IMR-90 (cell line): ENCODE results near the gene ITPR3. TPM values are rescaled to one million over a fixed set of nuclear protein-coding genes. Genes with fewer than 3 reads are reported as not detected.

Experiments
- ATAC-seq: fragments of 200-7000 bp; cut with Tn5 transposase; 2 replicates; pipeline ENCODE4 v1.9.1; 2020; ENCODE audit warnings: low read depth, mild to moderate bottlenecking, moderate library complexity
- BruUV-seq: library from RNA; stranded (reverse); fragments of 400-500 nt; replicated peaks from 2 replicates; lab custom pipeline; 2021; lab: Mats Ljungman, UMichigan
- CTCF ChIA-PET: fragments of 300-600 bp; formaldehyde crosslinking; extraction: SDS; loops from one replicate; lab custom pipeline; 2021; ENCODE audit warnings: antibody characterized with exemption; lab: Yijun Ruan, JAX
- POLR2A ChIA-PET: fragments of 300-600 bp; sonication (Branson Sonifier 250); formaldehyde crosslinking; loops from one replicate; lab custom pipeline; 2022; ENCODE audit warnings: antibody characterized with exemption; ENCODE audit not compliant: unreplicated experiment; lab: Charles Lee
- DNase-seq: peaks from one replicate; pipeline ENCODE4 v3.0.0; 2013
- H2AFZ ChIP-seq: replicated peaks from 2 replicates; pipeline ENCODE3; 2013; ENCODE audit warnings: low read length, mild to moderate bottlenecking; ENCODE audit not compliant: poor library complexity
- H2AK5ac ChIP-seq: 2 replicates; pipeline ENCODE4 v1.6.1; 2013; ENCODE audit warnings: low read depth, low read length, inconsistent platforms
- H2AK9ac ChIP-seq: replicated peaks from 2 replicates; pipeline ENCODE3; 2013; ENCODE audit warnings: mild to moderate bottlenecking, low read depth, low read length, moderate library complexity; ENCODE audit not compliant: poor library complexity
- H2BK120ac ChIP-seq: 2 replicates; pipeline ENCODE4 v1.6.1; 2013; ENCODE audit warnings: low read depth, low read length, inconsistent platforms
- H2BK15ac ChIP-seq: 3 replicates; pipeline ENCODE4 v1.6.1; 2013; ENCODE audit warnings: low read depth, low read length, inconsistent platforms
- H2BK20ac ChIP-seq: 2 replicates; pipeline ENCODE4 v1.6.1; 2013; ENCODE audit warnings: low read depth, mild to moderate bottlenecking, inconsistent platforms, low read length, moderate library complexity
- H2BK5ac ChIP-seq: 2 replicates; pipeline ENCODE4 v1.6.1; 2013; ENCODE audit warnings: mild to moderate bottlenecking, low read depth, low read length, inconsistent platforms; ENCODE audit not compliant: poor library complexity, severe bottlenecking
- H3K14ac ChIP-seq: replicated peaks from 2 replicates; pipeline ENCODE4 v1.6.1; 2013; ENCODE audit warnings: low read depth, low read length, inconsistent platforms
- H3K18ac ChIP-seq: 2 replicates; pipeline ENCODE4 v1.6.1; 2013; ENCODE audit warnings: low read depth, low read length, control low read depth
- H3K23ac ChIP-seq: 2 replicates; pipeline ENCODE4 v1.6.1; 2013; ENCODE audit warnings: low read depth, low read length, inconsistent platforms
- H3K27ac ChIP-seq: 2 replicates; pipeline ENCODE4 v1.5.1; 2013; ENCODE audit warnings: mild to moderate bottlenecking, control low read depth, low read length; ENCODE audit not compliant: insufficient read depth
- H3K27me3 ChIP-seq: 2 replicates; pipeline ENCODE4 v1.6.1; 2013; ENCODE audit warnings: low read length; ENCODE audit not compliant: control insufficient read depth, insufficient read depth
- H3K36me3 ChIP-seq: 2 replicates; pipeline ENCODE4 v1.6.1; 2013; ENCODE audit warnings: low read length, mixed read lengths; ENCODE audit not compliant: control insufficient read depth, insufficient read depth
- H3K4ac ChIP-seq: 2 replicates; pipeline ENCODE4 v1.6.1; 2013; ENCODE audit warnings: low read depth, low read length, inconsistent platforms
- H3K4me1 ChIP-seq: 2 replicates; pipeline ENCODE4 v1.6.1; 2013; ENCODE audit warnings: low read length, mixed read lengths; ENCODE audit not compliant: control insufficient read depth, insufficient read depth
- H3K4me2 ChIP-seq: 2 replicates; pipeline ENCODE4 v1.6.1; 2013; ENCODE audit warnings: low read depth, mild to moderate bottlenecking, control low read depth, low read length, moderate library complexity
- H3K4me3 ChIP-seq: 2 replicates; pipeline ENCODE4 v1.5.1; 2013; ENCODE audit warnings: low read depth, mild to moderate bottlenecking, control low read depth, low read length, moderate library complexity; ENCODE audit not compliant: insufficient read depth
- H3K56ac ChIP-seq: 2 replicates; pipeline ENCODE4 v1.6.1; 2013; ENCODE audit warnings: low read length, inconsistent platforms; ENCODE audit not compliant: insufficient read depth; ENCODE audit errors: extremely low read depth
- H3K79me1 ChIP-seq, 2 experiments: 2 replicates each; pipeline ENCODE4 v1.6.1; 2013; ENCODE audit warnings: low read length in 2 of 2, inconsistent platforms in 1 of 2, low read depth in 1 of 2
- H3K9ac ChIP-seq: 2 replicates; pipeline ENCODE4 v1.6.1; 2013; ENCODE audit warnings: low read depth, low read length, control low read depth
- H3K9me1 ChIP-seq: 2 replicates; pipeline ENCODE4 v1.6.1; 2013; ENCODE audit warnings: low read length, inconsistent platforms; ENCODE audit not compliant: insufficient read depth
- H3K9me3 ChIP-seq: 2 replicates; pipeline ENCODE4 v1.6.1; 2013; ENCODE audit warnings: low read length; ENCODE audit not compliant: control insufficient read depth, insufficient read depth
- H4K20me1 ChIP-seq: 2 replicates; pipeline ENCODE4 v1.6.1; 2013; ENCODE audit warnings: low read length, inconsistent platforms; ENCODE audit not compliant: insufficient read depth
- H4K5ac ChIP-seq: 2 replicates; pipeline ENCODE4 v1.6.1; 2013; ENCODE audit warnings: mild to moderate bottlenecking, low read depth, low read length, control low read depth
- H4K8ac ChIP-seq, 2 experiments: 2 replicates each; pipeline ENCODE4 v1.6.1; 2013; ENCODE audit warnings: low read depth in 2 of 2, low read length in 2 of 2, control low read depth in 1 of 2, inconsistent platforms in 1 of 2
- H4K91ac ChIP-seq: 2 replicates; pipeline ENCODE4 v1.6.1; 2013; ENCODE audit warnings: low read depth, low read length, inconsistent platforms; ENCODE audit not compliant: insufficient read depth
- BHLHE40 ChIP-seq: fragments of 150-350 bp; IDR thresholded peaks from 2 replicates; pipeline ENCODE4 v1.6.1; 2016; ENCODE audit warnings: mild to moderate bottlenecking, low read depth, low read length
- CEBPB ChIP-seq: IDR thresholded peaks from 2 replicates; pipeline ENCODE4 v1.6.1; 2012; ENCODE audit warnings: low read depth, low read length, improper control_type of control experiment
- ELK1 ChIP-seq: fragments of 150-350 bp; IDR thresholded peaks from 2 replicates; pipeline ENCODE4 v1.6.1; 2016; ENCODE audit warnings: low read depth, mild to moderate bottlenecking, low read length, moderate library complexity, borderline replicate concordance
- MAFK ChIP-seq: IDR thresholded peaks from 2 replicates; pipeline ENCODE4 v1.6.1; 2012; ENCODE audit warnings: low read depth, low read length, improper control_type of control experiment
- MAZ ChIP-seq: IDR thresholded peaks from 2 replicates; pipeline ENCODE4 v1.6.1; 2012; ENCODE audit warnings: low read depth, mild to moderate bottlenecking, low read length, improper control_type of control experiment, moderate library complexity, borderline replicate concordance
- MXI1 ChIP-seq: IDR thresholded peaks from 2 replicates; pipeline ENCODE4 v1.6.1; 2012; ENCODE audit warnings: low read depth, mild to moderate bottlenecking, low read length, moderate library complexity, borderline replicate concordance
- NFE2L2 ChIP-seq: fragments of 150-350 bp; IDR thresholded peaks from 2 replicates; pipeline ENCODE4 v1.6.1; 2016; ENCODE audit warnings: low read depth, mild to moderate bottlenecking, low read length
- POLR2A ChIP-seq: IDR thresholded peaks from 2 replicates; pipeline ENCODE4 v1.6.1; 2012; ENCODE audit warnings: mild to moderate bottlenecking, low read depth, low read length
- RAD21 ChIP-seq: IDR thresholded peaks from 2 replicates; pipeline ENCODE4 v1.6.1; 2012; ENCODE audit warnings: low read length, improper control_type of control experiment
- RCOR1 ChIP-seq: IDR thresholded peaks from 2 replicates; pipeline ENCODE4 v1.6.1; 2012; ENCODE audit warnings: mild to moderate bottlenecking, low read length, improper control_type of control experiment; ENCODE audit not compliant: insufficient replicate concordance
- RFX5 ChIP-seq: IDR thresholded peaks from 2 replicates; pipeline ENCODE4 v1.8.0; 2012; ENCODE audit warnings: low read depth, mild to moderate bottlenecking, low read length, moderate library complexity
- WGBS, 2 experiments: methylation state at CpG; one replicate each; pipeline versions ENCODE4 v1.1.5 to v1.1.7; 2013; ENCODE audit warnings: missing lambda C conversion rate in 2 of 2; ENCODE audit not compliant: insufficient read length in 1 of 2; ENCODE audit errors: extremely low coverage in 2 of 2; 5-methylcytosine and 5-hydroxymethylcytosine counted together
- dilution Hi-C: fragments of 300-500 bp; cut with HindIII; formaldehyde crosslinking; loops from one replicate; pipeline ENCODE4 v1.14.3; 2018; ENCODE audit warnings: low sequenced_read_pairs; ENCODE audit not compliant: unreplicated experiment
- in situ Hi-C: fragments of 300-500 bp; cut with MboI; formaldehyde crosslinking; loops from 3 replicates; pipeline ENCODE4 v1.14.3; 2019; ENCODE audit warnings: low sequenced_read_pairs, inconsistent platforms, mixed read lengths
- intact Hi-C: fragments of 100-400 bp; cut with micrococcal nuclease; formaldehyde crosslinking; loops from 2 replicates; pipeline ENCODE4 v1.10.0; 2022
- polyA plus RNA-seq, 3 experiments: library from polyadenylated mRNA; depleted of rRNA; stranded (reverse); fragments of >200 nt; gene quantifications; 2 replicates each; pipeline ENCODE4 v1.2.3, GENCODE V29; 2012; ENCODE audit warnings: low replicate concordance in 1 of 3
- total RNA-seq: library from RNA; depleted of rRNA; stranded (reverse); fragments of >200 nt; gene quantifications from 2 replicates; pipeline ENCODE4 v1.2.3, GENCODE V29; 2012
- TF ChIP-seq, protein P1 (sequence below): fragments of 150-350 bp; IDR thresholded peaks from 2 replicates; pipeline ENCODE4 v1.6.1; 2017; ENCODE audit warnings: mild to moderate bottlenecking, antibody characterized with exemption, low read length, low read depth

The ITPR3 gene
- total and polyA plus RNA-seq, 2 of the 4 experiments (the other 2 are of a cell fraction), result 1.6 to 3.7 TPM

DNA sequence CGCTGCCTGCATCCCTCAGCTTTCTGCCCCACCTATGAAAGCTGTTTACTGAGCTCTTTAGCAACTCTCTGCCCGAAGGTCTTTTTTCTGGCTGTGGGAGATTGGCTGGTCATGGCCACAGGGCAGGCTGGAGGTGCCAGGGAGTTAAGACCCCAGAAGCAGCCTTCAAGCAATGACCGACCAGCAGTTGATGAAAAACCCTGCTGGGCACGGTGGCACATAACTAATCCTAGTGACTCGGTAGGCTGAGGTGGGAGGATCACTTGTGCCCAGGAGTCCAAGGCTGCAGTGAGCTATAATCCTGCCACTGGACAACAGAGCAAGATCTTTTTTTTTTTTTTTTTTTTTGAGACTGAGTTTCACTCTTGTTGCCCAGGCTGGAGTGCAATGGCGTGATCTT, 20.4 kb upstream of the ITPR3 start:
- Histone ChIP-seq H2AK5ac (no peak overlapping the region), H3K23ac (no peak overlapping the region), H3K79me1 (no peaks in the 10 kb centered on the region), H3K4ac (no peak overlapping the region), H4K5ac (no peak overlapping the region), H3K36me3 (no peaks in the 10 kb centered on the region), H3K14ac (no peak overlapping the region), H2BK5ac (no peak overlapping the region), H4K91ac (no peak overlapping the region), H2BK120ac (no peak overlapping the region), H2BK20ac (no peak overlapping the region), H3K9me3 (no peaks in the 10 kb centered on the region), H3K27ac (no peak overlapping the region), H3K9ac (no peak overlapping the region), H3K18ac (no peak overlapping the region), H3K4me3 (no peak overlapping the region), H3K4me2 (no peak overlapping the region), H4K20me1 (no peaks in the 10 kb centered on the region), H4K8ac (no peak overlapping the region), H3K56ac (no peak overlapping the region), H3K27me3 (no peaks in the 10 kb centered on the region), H3K4me1 (peaks cover 3% of the 10 kb centered on the region; the same call in 1 of the 2 replicates), H2AK9ac (no peak overlapping the region), H2BK15ac (no peak overlapping the region), H2AFZ (no peak overlapping the region), H3K9me1 (peaks cover 5% of the 10 kb centered on the region; the same call in 1 of the 2 replicates)
- ATAC-seq (no peak), DNase-seq (no peak)
- CTCF ChIA-PET, result no interaction called here
- in situ Hi-C loops, result no loop called here
- WGBS, 2 experiments, result 57% methylated on average over 3 of the region's 6 CpGs; no CpG with 5 or more reads in 1 of the 2 experiments
- intact Hi-C loops, result no loop called here
- no TSS peak for BruUV-seq
- POLR2A ChIA-PET, result no interaction called here
- dilution Hi-C loops, result no loop called here
- TF ChIP-seq NFE2L2 (no peak), POLR2A (no peak), CEBPB (no peak), RCOR1 (no peak), ELK1 (no peak), BHLHE40 (no peak), MXI1 (no peak), RFX5 (no peak), MAFK (no peak), MAZ (no peak), RAD21 (no peak)
- TF ChIP-seq, protein P1, sequence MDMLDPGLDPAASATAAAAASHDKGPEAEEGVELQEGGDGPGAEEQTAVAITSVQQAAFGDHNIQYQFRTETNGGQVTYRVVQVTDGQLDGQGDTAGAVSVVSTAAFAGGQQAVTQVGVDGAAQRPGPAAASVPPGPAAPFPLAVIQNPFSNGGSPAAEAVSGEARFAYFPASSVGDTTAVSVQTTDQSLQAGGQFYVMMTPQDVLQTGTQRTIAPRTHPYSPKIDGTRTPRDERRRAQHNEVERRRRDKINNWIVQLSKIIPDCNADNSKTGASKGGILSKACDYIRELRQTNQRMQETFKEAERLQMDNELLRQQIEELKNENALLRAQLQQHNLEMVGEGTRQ, result no peak
